Astrocyte (in vitro differentiated cells and primary cell): ENCODE results near the gene UNC79. TPM values are rescaled to one million over a fixed set of nuclear protein-coding genes. Genes with fewer than 3 reads are reported as not detected.
"Not testable (repeated sequence)": the region's sequence is repeated elsewhere in the genome, so short reads cannot be mapped to it uniquely, and the experiment has no call there.

Source experiments
- DNase-seq: peaks from one replicate; pipeline ENCODE4 v3.0.0-alpha.2; 2010; ENCODE audit warnings: low read depth
- FAIRE-seq: peaks from 2 replicates; lab custom pipeline; 2011; peaks lifted over from hg19 to GRCh38; lab: Jason Lieb, UNC
- H2AFZ ChIP-seq: 2 replicates; pipeline ENCODE4 v1.6.0; 2012; ENCODE audit warnings: low read depth, low read length, inconsistent platforms
- H3K27ac ChIP-seq: 2 replicates; pipeline ENCODE4 v1.5.1; 2011; ENCODE audit warnings: low read depth, low read length, inconsistent platforms
- H3K27me3 ChIP-seq: 2 replicates; pipeline ENCODE4 v1.6.0; 2011; ENCODE audit warnings: low read length, inconsistent platforms; ENCODE audit not compliant: insufficient read depth
- H3K36me3 ChIP-seq: 2 replicates; pipeline ENCODE4 v1.5.1; 2011; ENCODE audit warnings: low read length, inconsistent platforms; ENCODE audit not compliant: insufficient read depth
- H3K4me1 ChIP-seq: 2 replicates; pipeline ENCODE4 v1.5.1; 2011; ENCODE audit warnings: low read length, inconsistent platforms; ENCODE audit not compliant: insufficient read depth
- H3K4me2 ChIP-seq: 2 replicates; pipeline ENCODE4 v1.6.0; 2012; ENCODE audit warnings: low read length, inconsistent platforms
- H3K4me3 ChIP-seq: 2 replicates; pipeline ENCODE4 v1.5.1; 2011; ENCODE audit warnings: low read depth, mild to moderate bottlenecking, low read length, inconsistent platforms; ENCODE audit not compliant: insufficient read depth
- H3K79me2 ChIP-seq: 2 replicates; pipeline ENCODE4 v1.6.0; 2012; ENCODE audit warnings: mild to moderate bottlenecking, low read length, inconsistent platforms; ENCODE audit not compliant: insufficient read depth
- H3K9ac ChIP-seq: 2 replicates; pipeline ENCODE4 v1.6.0; 2012; ENCODE audit warnings: mild to moderate bottlenecking, low read length, inconsistent platforms
- H3K9me3 ChIP-seq: 2 replicates; pipeline ENCODE4 v1.5.1; 2012; ENCODE audit warnings: low read depth, mild to moderate bottlenecking, low read length, inconsistent platforms; ENCODE audit not compliant: insufficient read depth
- H4K20me1 ChIP-seq: 2 replicates; pipeline ENCODE4 v1.6.0; 2012; ENCODE audit warnings: low read length, inconsistent platforms; ENCODE audit not compliant: insufficient read depth
- H3K27ac Mint-ChIP-seq: one replicate; pipeline ENCODE4 v1.8.0; 2021; ENCODE audit warnings: mild to moderate bottlenecking, mixed read lengths; ENCODE audit not compliant: unreplicated experiment
- H3K27me3 Mint-ChIP-seq: one replicate; pipeline ENCODE4 v1.8.0; 2021; ENCODE audit warnings: low read depth, mixed read lengths; ENCODE audit not compliant: unreplicated experiment
- H3K36me3 Mint-ChIP-seq: one replicate; pipeline ENCODE4 v1.8.0; 2021; ENCODE audit warnings: low read depth, mixed read lengths; ENCODE audit not compliant: unreplicated experiment
- H3K4me1 Mint-ChIP-seq: one replicate; pipeline ENCODE4 v1.8.0; 2021; ENCODE audit warnings: low read depth, mixed read lengths; ENCODE audit not compliant: unreplicated experiment
- H3K4me3 Mint-ChIP-seq: one replicate; pipeline ENCODE4 v1.8.0; 2021; ENCODE audit warnings: mild to moderate bottlenecking, moderate library complexity, mixed read lengths; ENCODE audit not compliant: unreplicated experiment
- H3K9me3 Mint-ChIP-seq: one replicate; pipeline ENCODE4 v1.8.0; 2021; ENCODE audit warnings: mild to moderate bottlenecking, mixed read lengths; ENCODE audit not compliant: unreplicated experiment
- CTCF ChIP-seq: IDR thresholded peaks from 2 replicates; pipeline ENCODE4 v1.5.1; 2011; ENCODE audit warnings: low read depth, mild to moderate bottlenecking, inconsistent platforms, low read length, moderate library complexity; ENCODE audit not compliant: insufficient read depth
- EZH2 ChIP-seq: IDR thresholded peaks from 2 replicates; pipeline ENCODE4 v1.6.1; 2012; ENCODE audit warnings: mild to moderate bottlenecking, low read length, inconsistent platforms; ENCODE audit not compliant: insufficient read depth
- total RNA-seq: library from RNA; stranded (reverse); gene quantifications from 2 replicates; pipeline ENCODE4 v1.2.1, GENCODE V29; 2021

The UNC79 gene
- total RNA-seq, 1 donor from 2014 or later = 0.66 TPM

- no peak overlapping the region for H2AFZ ChIP-seq
- no peak overlapping the region for H3K4me3 ChIP-seq
- no peaks in the 10 kb centered on the region for H3K4me1 ChIP-seq
- no peak overlapping the region for H3K9ac ChIP-seq
- DNase-seq (no peak), FAIRE-seq (no peak)
- no peaks in the 10 kb centered on the region for H3K9me3 Mint-ChIP-seq
- TF ChIP-seq EZH2 = no peak
- H3K4me2 ChIP-seq = no peak overlapping the region
- H3K4me3 Mint-ChIP-seq = no peak overlapping the region
- H3K9me3 ChIP-seq = no peaks in the 10 kb centered on the region
- peaks cover 3% of the 10 kb centered on the region for H3K27me3 Mint-ChIP-seq
- H3K27me3 ChIP-seq = no peaks in the 10 kb centered on the region
- H3K36me3 ChIP-seq = no peaks in the 10 kb centered on the region
- no peaks in the 10 kb centered on the region for H4K20me1 ChIP-seq
- no peak overlapping the region for H3K27ac ChIP-seq
- no peaks in the 10 kb centered on the region for H3K4me1 Mint-ChIP-seq
- no peaks in the 10 kb centered on the region for H3K79me2 ChIP-seq
- H3K27ac Mint-ChIP-seq = no peak overlapping the region
- H3K36me3 Mint-ChIP-seq = no peaks in the 10 kb centered on the region
These were observed 27.8 kb upstream of the UNC79 start for GRCh38 chr14:93402951-93403350.

GRCh38 chr14:93410021-93410420 lies 20.7 kb upstream of the UNC79 start:
- FAIRE-seq = no peak
- Mint-ChIP-seq H3K27ac (no peak overlapping the region), H3K36me3 (no peaks in the 10 kb centered on the region), H3K4me3 (no peak overlapping the region), H3K4me1 (no peaks in the 10 kb centered on the region), H3K9me3 (peaks cover 2% of the 10 kb centered on the region), H3K27me3 (peaks cover 3% of the 10 kb centered on the region)
- no peak overlapping the region for H3K4me3 ChIP-seq
- no peak overlapping the region for H3K9ac ChIP-seq
- no peak overlapping the region for H2AFZ ChIP-seq
- H4K20me1 ChIP-seq = no peaks in the 10 kb centered on the region
- H3K4me1 ChIP-seq = no peaks in the 10 kb centered on the region
- no peak for TF ChIP-seq CTCF
- TF ChIP-seq EZH2 = no peak
- H3K27ac ChIP-seq = no peak overlapping the region
- no peaks in the 10 kb centered on the region for H3K9me3 ChIP-seq
- no peak for DNase-seq
- H3K79me2 ChIP-seq = no peaks in the 10 kb centered on the region
- H3K4me2 ChIP-seq = no peak overlapping the region
- H3K36me3 ChIP-seq = no peaks in the 10 kb centered on the region
- no peaks in the 10 kb centered on the region for H3K27me3 ChIP-seq

GRCh38 chr14:93410893-93411292 lies 19.8 kb upstream of the UNC79 start:
- H3K9me3 Mint-ChIP-seq = peaks cover 2% of the 10 kb centered on the region
- no peak overlapping the region for H3K4me3 ChIP-seq
- no peak for FAIRE-seq

GRCh38 chr14:93425136-93425535 lies 5.6 kb upstream of the UNC79 start:
- not testable (repeated sequence) for H3K9me3 Mint-ChIP-seq, H3K27ac Mint-ChIP-seq, FAIRE-seq, DNase-seq, H3K4me2 ChIP-seq, H3K9me3 ChIP-seq, H3K4me3 ChIP-seq, H3K79me2 ChIP-seq, H3K36me3 Mint-ChIP-seq, H3K4me1 Mint-ChIP-seq, H4K20me1 ChIP-seq, H3K9ac ChIP-seq, H3K4me1 ChIP-seq, H3K4me3 Mint-ChIP-seq, H2AFZ ChIP-seq, H3K27ac ChIP-seq, H3K27me3 ChIP-seq, H3K36me3 ChIP-seq
- H3K27me3 Mint-ChIP-seq = peaks cover 13% of the 10 kb centered on the region

More at GRCh38 chr14:93410893-93411292, 19.8 kb upstream of the UNC79 start:
- Histone ChIP-seq H2AFZ (no peak overlapping the region), H4K20me1 (no peaks in the 10 kb centered on the region), H3K79me2 (no peaks in the 10 kb centered on the region), H3K27ac (no peak overlapping the region), H3K9ac (no peak overlapping the region), H3K27me3 (no peaks in the 10 kb centered on the region), H3K36me3 (no peaks in the 10 kb centered on the region), H3K9me3 (no peaks in the 10 kb centered on the region), H3K4me1 (no peaks in the 10 kb centered on the region), H3K4me2 (no peak overlapping the region)
- Mint-ChIP-seq H3K27me3 (no peaks in the 10 kb centered on the region), H3K27ac (no peak overlapping the region), H3K4me3 (no peak overlapping the region), H3K36me3 (no peaks in the 10 kb centered on the region), H3K4me1 (no peaks in the 10 kb centered on the region)
- DNase-seq = no peak
- TF ChIP-seq CTCF (no peak), EZH2 (no peak)
